Ovary (tissue), 9 donors: Measurements from ENCODE around the gene LCOR. TPM values are rescaled to one million over a fixed set of nuclear protein-coding genes. Genes with fewer than 3 reads are reported as not detected.

Source experiments
- DNase-seq, 5 donors: peaks; one replicate each; pipeline ENCODE4 v3.0.0-alpha.2; 2019 to 2020
- H3K27ac ChIP-seq, 2 donors: fragments of 200-600 bp; one replicate each; pipeline versions ENCODE4 v1.5.1 to v1.8.0; 2019 to 2022
- H3K27me3 ChIP-seq: fragments of 200-600 bp; one replicate; pipeline ENCODE4 v1.8.0; 2022
- H3K36me3 ChIP-seq: fragments of 200-600 bp; sonication (generic); one replicate; pipeline ENCODE4 v1.5.1; 2019
- H3K4me1 ChIP-seq: one replicate; pipeline ENCODE4 v1.8.1; 2013; ENCODE audit warnings: mild to moderate bottlenecking, moderate library complexity; ENCODE audit not compliant: insufficient read depth
- H3K4me3 ChIP-seq: fragments of 200-600 bp; sonication (generic); one replicate; pipeline ENCODE4 v1.5.1; 2017
- H3K9me3 ChIP-seq, 2 donors: fragments of 200-600 bp in 1 of 2; sonication (generic) in 1 of 2; one replicate each; pipeline versions ENCODE4 v1.5.1 to v1.8.1; 2013 to 2019; ENCODE audit warnings: mild to moderate bottlenecking in 1 of 2, moderate library complexity in 1 of 2
- EP300 ChIP-seq: sonication (generic); formaldehyde crosslinking; IDR thresholded peaks from one replicate; pipeline ENCODE4 v1.6.1; 2017; ENCODE audit warnings: antibody characterized with exemption
- POLR2A ChIP-seq: fragments of 450-650 bp; IDR thresholded peaks from one replicate; pipeline ENCODE4 v1.6.1; 2017; ENCODE audit warnings: antibody characterized with exemption, mild to moderate bottlenecking, moderate library complexity
- WGBS, 3 donors: extraction: QIAGEN DNeasy Blood & Tissue Kit in 1 of 3; methylation state at CpG; one replicate each; pipeline versions ENCODE4 v1.1.5 to v1.1.7; 2013 to 2017; 5-methylcytosine and 5-hydroxymethylcytosine counted together
- intact Hi-C, 4 donors: fragments of 100-400 bp; cut with DNase I; formaldehyde crosslinking; loops; one replicate each; pipeline versions ENCODE4 v1.11.0 to v1.15.1; 2022 to 2023
- polyA plus RNA-seq, 2 donors: library from polyadenylated mRNA; stranded (reverse); fragments of 200-250 nt in 1 of 2; fragments of 350-450 nt in 1 of 2; fragmentation: Illumina TruSeq in 1 of 2; extraction: RNeasy Lipid Tissue Mini Kit (QIAGEN cat#74804) in 1 of 2; gene quantifications; one replicate each; pipeline ENCODE4 v1.2.3, GENCODE V29; 2013 to 2014
- total RNA-seq, 7 donors: library from RNA; depleted of rRNA in 2 of 7; stranded (reverse); fragments of >200 nt in 2 of 7; fragmentation: NEBNext Ultra II Directional in 3 of 7; extraction: Animal tissue kit (Norgen Biotek cat#: 25700) in 3 of 7; gene quantifications; one replicate each; pipeline versions ENCODE4 v1.1.0 to v1.2.4, GENCODE V29; 2016 to 2023
- TF ChIP-seq, protein P1 (sequence below), 3 donors: fragments of 450-650 bp in 2 of 3; fragments of 200-600 bp in 1 of 3; IDR thresholded peaks; one replicate each; pipeline versions ENCODE4 v1.5.1 to v1.8.0; 2016 to 2022; ENCODE audit warnings: antibody characterized with exemption in 3 of 3, mild to moderate bottlenecking in 1 of 3
- donor health status: DM: no; HTN: no; CAD: no; lungs with moderate emphysema.
- donor health status: DM: no; HTN: no; CAD: no.
- donor health status: Bipolar disorder and iron deficiency.
- donor health status: DM: yes; HTN: yes; CAD: no.
- donor health status: DM: no; HTN: no; CAD: no.
- donor health status: DM: yes; HTN: yes; CAD: no.

The LCOR gene
- total and polyA plus RNA-seq, 9 donors = 4.0 to 44.9 (median 29.8) TPM

DNA sequence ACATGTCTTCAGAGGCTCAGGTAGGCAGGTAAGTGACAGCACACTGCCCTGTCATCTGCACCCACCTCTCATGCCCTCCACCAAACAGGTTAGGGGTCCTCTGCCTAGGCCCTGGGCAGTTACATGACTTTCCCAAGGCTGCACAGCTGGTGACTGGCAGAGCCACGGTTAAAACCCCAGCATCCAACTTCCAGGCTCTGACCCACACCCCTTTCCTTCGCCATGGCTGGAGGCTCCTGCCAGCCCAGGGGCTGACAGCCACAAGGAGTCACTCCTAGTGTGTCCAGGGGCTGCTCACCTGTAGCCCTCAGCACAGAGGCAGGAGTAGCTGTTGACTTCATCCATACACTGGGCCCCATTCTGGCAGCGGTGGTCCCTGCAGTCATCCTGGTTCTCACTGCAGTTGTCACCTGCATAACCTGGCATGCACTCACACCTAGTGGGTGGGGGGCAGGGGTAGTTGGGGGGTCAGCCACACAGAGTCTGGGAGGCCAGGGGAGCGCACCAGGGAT is 178.7 kb downstream of the LCOR start:
- Histone ChIP-seq H3K4me1 (no peaks in the 10 kb centered on the region), H3K9me3 (no peaks in the 10 kb centered on the region), H3K36me3 (no peaks in the 10 kb centered on the region), H3K4me3 (no peak overlapping the region), H3K27ac (no peak overlapping the region), H3K27me3 (no peaks in the 10 kb centered on the region)
- 88 to 94% (median 90%) methylated on average over 4 of the region's 4 CpGs for WGBS, 3 donors
- intact Hi-C loops = no loop called here
- no peak for DNase-seq
- TF ChIP-seq POLR2A (no peak), EP300 (no peak)
- TF ChIP-seq, protein P1, sequence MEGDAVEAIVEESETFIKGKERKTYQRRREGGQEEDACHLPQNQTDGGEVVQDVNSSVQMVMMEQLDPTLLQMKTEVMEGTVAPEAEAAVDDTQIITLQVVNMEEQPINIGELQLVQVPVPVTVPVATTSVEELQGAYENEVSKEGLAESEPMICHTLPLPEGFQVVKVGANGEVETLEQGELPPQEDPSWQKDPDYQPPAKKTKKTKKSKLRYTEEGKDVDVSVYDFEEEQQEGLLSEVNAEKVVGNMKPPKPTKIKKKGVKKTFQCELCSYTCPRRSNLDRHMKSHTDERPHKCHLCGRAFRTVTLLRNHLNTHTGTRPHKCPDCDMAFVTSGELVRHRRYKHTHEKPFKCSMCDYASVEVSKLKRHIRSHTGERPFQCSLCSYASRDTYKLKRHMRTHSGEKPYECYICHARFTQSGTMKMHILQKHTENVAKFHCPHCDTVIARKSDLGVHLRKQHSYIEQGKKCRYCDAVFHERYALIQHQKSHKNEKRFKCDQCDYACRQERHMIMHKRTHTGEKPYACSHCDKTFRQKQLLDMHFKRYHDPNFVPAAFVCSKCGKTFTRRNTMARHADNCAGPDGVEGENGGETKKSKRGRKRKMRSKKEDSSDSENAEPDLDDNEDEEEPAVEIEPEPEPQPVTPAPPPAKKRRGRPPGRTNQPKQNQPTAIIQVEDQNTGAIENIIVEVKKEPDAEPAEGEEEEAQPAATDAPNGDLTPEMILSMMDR (IDR thresholded peaks at IDR 0.05) = no peak

DNA sequence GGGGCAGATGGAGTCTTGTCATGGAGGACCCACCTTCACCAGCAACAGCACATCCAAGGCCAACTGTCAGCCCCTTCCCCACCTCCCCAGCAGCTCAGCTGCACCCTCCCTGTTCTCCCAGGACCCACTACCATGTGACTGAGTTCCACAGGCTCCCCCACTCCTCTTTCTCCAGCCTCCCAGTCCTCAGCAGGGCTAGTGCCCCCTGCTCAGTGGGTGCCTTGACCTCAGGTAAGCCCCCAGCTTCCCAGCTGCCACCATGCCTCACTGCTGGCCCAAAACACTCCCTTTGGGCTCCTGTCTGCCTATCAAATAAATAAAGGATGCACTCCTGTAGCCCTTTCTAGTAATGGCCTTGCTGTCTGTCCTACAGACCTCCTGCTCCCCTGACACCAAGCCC is 179.3 kb downstream of the LCOR start:
- Histone ChIP-seq H3K27me3 (no peaks in the 10 kb centered on the region), H3K4me1 (no peaks in the 10 kb centered on the region), H3K27ac (no peak overlapping the region), H3K4me3 (no peak overlapping the region), H3K36me3 (no peaks in the 10 kb centered on the region), H3K9me3 (no peaks in the 10 kb centered on the region)
- intact Hi-C loops = no loop called here
- no peak for DNase-seq
- TF ChIP-seq POLR2A (no peak), EP300 (no peak)
- TF ChIP-seq, protein P1 (IDR thresholded peaks at IDR 0.05) = no peak

DNA sequence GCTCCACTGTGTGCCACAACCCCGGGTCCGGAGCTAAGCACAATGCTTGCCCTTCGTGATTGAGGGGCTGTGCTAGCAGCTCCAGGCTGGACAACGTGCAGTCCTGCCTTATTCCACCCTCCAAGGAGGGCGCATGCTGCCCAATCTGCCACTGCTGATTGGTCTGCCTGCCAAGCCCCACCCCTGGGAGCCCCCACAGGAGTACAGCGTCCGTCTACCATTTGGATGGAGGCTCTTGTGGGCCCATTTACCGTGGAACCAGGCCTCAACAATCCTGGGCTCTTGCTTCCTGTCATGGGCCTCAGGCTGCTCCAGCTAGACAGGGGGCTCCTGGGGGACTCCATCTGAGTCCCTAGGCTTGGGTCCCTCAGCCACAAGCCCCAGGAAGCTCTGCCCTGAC is 180.4 kb downstream of the LCOR start:
- Histone ChIP-seq H3K27ac (no peak overlapping the region), H3K9me3 (no peaks in the 10 kb centered on the region), H3K36me3 (no peaks in the 10 kb centered on the region), H3K4me3 (no peak overlapping the region), H3K27me3 (no peaks in the 10 kb centered on the region), H3K4me1 (no peaks in the 10 kb centered on the region)
- no peak for DNase-seq
- TF ChIP-seq POLR2A (no peak), EP300 (no peak)
- TF ChIP-seq, protein P1 (IDR thresholded peaks at IDR 0.05) = no peak
- intact Hi-C loops = no loop called here
- 83 to 91% (median 89%) methylated on average over 8 of the region's 8 CpGs for WGBS, 3 donors

DNA sequence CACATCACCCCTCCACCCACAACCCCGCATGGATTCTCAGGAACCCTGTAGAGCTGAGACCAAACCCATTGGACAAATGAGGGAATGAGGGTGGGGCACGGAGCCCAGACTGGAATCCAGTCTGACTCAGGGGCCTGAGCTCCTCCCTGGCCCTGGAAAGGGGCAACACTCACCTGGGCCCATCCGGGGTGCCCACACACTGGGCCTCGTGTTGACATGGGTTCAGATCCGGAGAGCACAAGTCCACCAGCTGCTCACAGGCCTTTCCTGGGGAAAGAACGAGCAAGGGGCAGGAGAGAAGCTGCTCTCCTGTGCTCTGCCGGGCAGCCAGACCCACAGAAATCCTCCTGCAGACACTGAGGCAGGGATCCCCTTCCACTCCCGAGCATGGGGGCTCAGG is 181.5 kb downstream of the LCOR start:
- DNase-seq = no peak
- TF ChIP-seq POLR2A (no peak), EP300 (no peak)
- TF ChIP-seq, protein P1 (IDR thresholded peaks at IDR 0.05) = no peak

More for the DNA sequence above, 181.5 kb downstream of the LCOR start:
- no peak overlapping the region for H3K27ac ChIP-seq
- H3K4me3 ChIP-seq = no peak overlapping the region
- H3K9me3 ChIP-seq = no peaks in the 10 kb centered on the region
- H3K27me3 ChIP-seq = no peaks in the 10 kb centered on the region
- no peaks in the 10 kb centered on the region for H3K36me3 ChIP-seq
- H3K4me1 ChIP-seq = no peaks in the 10 kb centered on the region
- 82 to 93% (median 82%) methylated on average over 8 of the region's 8 CpGs for whole genome bisulfite sequencing, 3 donors
- intact Hi-C loops = no loop called here
